ENCODE results near the gene MMRN1.
"Not testable (repeated sequence)": the region's sequence is repeated elsewhere in the genome, so short reads cannot be mapped to it uniquely, and the experiment has no call there.

The MMRN1 gene

GRCh38 chr4:89899152-89899551 lies 4.5 kb downstream of the MMRN1 start:
- Histone ChIP-seq H3K36me3 (replicated peaks; ENCODE audit: insufficient read depth, low read length) (no peaks in the 10 kb centered on the region), H3K9ac (ENCODE audit: low read length) (no peak overlapping the region), H3K27me3 (replicated peaks; ENCODE audit: insufficient read depth, low read length) (no peaks in the 10 kb centered on the region), H3K27ac (ENCODE audit: low read length) (no peak overlapping the region), H3K79me2 (ENCODE audit: low read length) (no peaks in the 10 kb centered on the region), H3K4me3 (ENCODE audit: low read length) (no peak overlapping the region), H3K9me2 (replicated peaks; ENCODE audit: insufficient read depth, low read length) (no peaks in the 10 kb centered on the region), H4K20me1 (ENCODE audit: insufficient read depth, low read length) (no peaks in the 10 kb centered on the region), H3F3A (ENCODE audit: insufficient read depth, low read length) (0 out of 2 replicates have a peak, but pooled peaks cover 3% of the 10 kb centered on the region), H3K9me3 (replicated peaks; ENCODE audit: insufficient read depth, low read length) (no peaks in the 10 kb centered on the region), H2AFZ (ENCODE audit: low read length) (no peak overlapping the region), H3K4me2 (ENCODE audit: low read depth, low read length) (no peak overlapping the region), H3K4me1 (ENCODE audit: low read length) (peaks cover 21% of the 10 kb centered on the region)
- no peak for DNase-seq
- no peak for TF ChIP-seq EZH2phosphoT487 (IDR thresholded peaks at IDR 0.05; ENCODE audit: low read length)
- TF ChIP-seq, protein P1, sequence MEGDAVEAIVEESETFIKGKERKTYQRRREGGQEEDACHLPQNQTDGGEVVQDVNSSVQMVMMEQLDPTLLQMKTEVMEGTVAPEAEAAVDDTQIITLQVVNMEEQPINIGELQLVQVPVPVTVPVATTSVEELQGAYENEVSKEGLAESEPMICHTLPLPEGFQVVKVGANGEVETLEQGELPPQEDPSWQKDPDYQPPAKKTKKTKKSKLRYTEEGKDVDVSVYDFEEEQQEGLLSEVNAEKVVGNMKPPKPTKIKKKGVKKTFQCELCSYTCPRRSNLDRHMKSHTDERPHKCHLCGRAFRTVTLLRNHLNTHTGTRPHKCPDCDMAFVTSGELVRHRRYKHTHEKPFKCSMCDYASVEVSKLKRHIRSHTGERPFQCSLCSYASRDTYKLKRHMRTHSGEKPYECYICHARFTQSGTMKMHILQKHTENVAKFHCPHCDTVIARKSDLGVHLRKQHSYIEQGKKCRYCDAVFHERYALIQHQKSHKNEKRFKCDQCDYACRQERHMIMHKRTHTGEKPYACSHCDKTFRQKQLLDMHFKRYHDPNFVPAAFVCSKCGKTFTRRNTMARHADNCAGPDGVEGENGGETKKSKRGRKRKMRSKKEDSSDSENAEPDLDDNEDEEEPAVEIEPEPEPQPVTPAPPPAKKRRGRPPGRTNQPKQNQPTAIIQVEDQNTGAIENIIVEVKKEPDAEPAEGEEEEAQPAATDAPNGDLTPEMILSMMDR (IDR thresholded peaks at IDR 0.05; ENCODE audit: low read length), result no peak
- no peak for TF ChIP-seq EZH2 (optimal IDR thresholded peaks at IDR 0.05; ENCODE audit: low read depth, low read length)

DNA sequence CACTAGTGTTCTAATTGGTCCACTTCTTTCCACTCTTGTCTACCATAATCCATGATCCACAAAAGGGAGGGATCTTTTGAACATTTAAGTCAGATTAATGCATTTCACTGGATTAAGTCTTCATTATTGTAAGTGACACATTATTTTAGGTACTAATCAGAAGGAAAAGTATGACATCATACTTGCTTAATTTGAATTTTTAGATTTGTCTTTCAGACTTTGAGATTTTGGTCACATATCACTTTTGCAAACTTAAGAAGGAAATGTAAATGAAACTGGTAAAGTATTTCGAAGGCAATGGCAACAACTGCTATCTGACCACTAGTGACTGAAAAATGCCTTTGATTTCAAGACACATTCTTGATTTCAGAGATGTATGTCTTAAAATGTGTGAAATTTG lies 5.2 kb downstream of the MMRN1 start:
- Histone ChIP-seq H3K27ac (ENCODE audit: low read length) (no peak overlapping the region), H3K27me3 (replicated peaks; ENCODE audit: insufficient read depth, low read length) (no peaks in the 10 kb centered on the region), H3K4me1 (ENCODE audit: low read length) (peaks cover 15% of the 10 kb centered on the region), H3K4me2 (ENCODE audit: low read depth, low read length) (no peak overlapping the region), H3F3A (ENCODE audit: insufficient read depth, low read length) (0 out of 2 replicates have a peak, but pooled peaks cover 2% of the 10 kb centered on the region), H3K4me3 (ENCODE audit: low read length) (no peak overlapping the region), H3K79me2 (ENCODE audit: low read length) (no peaks in the 10 kb centered on the region), H4K20me1 (ENCODE audit: insufficient read depth, low read length) (no peaks in the 10 kb centered on the region), H3K9ac (ENCODE audit: low read length) (no peak overlapping the region), H2AFZ (ENCODE audit: low read length) (no peak overlapping the region), H3K9me2 (replicated peaks; ENCODE audit: insufficient read depth, low read length) (no peaks in the 10 kb centered on the region), H3K36me3 (replicated peaks; ENCODE audit: insufficient read depth, low read length) (no peaks in the 10 kb centered on the region), H3K9me3 (replicated peaks; ENCODE audit: insufficient read depth, low read length) (no peaks in the 10 kb centered on the region)
- DNase-seq, result no peak
- TF ChIP-seq EZH2 (optimal IDR thresholded peaks at IDR 0.05; ENCODE audit: low read depth, low read length), result no peak
- TF ChIP-seq, protein P1 (IDR thresholded peaks at IDR 0.05; ENCODE audit: low read length), result no peak
- no peak for TF ChIP-seq EZH2phosphoT487 (IDR thresholded peaks at IDR 0.05; ENCODE audit: low read length)

GRCh38 chr4:89901808-89902431 lies 7.3 kb downstream of the MMRN1 start:
- H3F3A ChIP-seq (ENCODE audit: insufficient read depth, low read length); H3K9ac ChIP-seq (ENCODE audit: low read length); H3K36me3 ChIP-seq (replicated peaks; ENCODE audit: insufficient read depth, low read length); H3K4me3 ChIP-seq (ENCODE audit: low read length); H3K27ac ChIP-seq (ENCODE audit: low read length); H3K27me3 ChIP-seq (replicated peaks; ENCODE audit: insufficient read depth, low read length); H3K4me2 ChIP-seq (ENCODE audit: low read depth, low read length); H3K4me1 ChIP-seq (ENCODE audit: low read length); H4K20me1 ChIP-seq (ENCODE audit: insufficient read depth, low read length); H2AFZ ChIP-seq (ENCODE audit: low read length); H3K9me2 ChIP-seq (replicated peaks; ENCODE audit: insufficient read depth, low read length); H3K79me2 ChIP-seq (ENCODE audit: low read length); H3K9me3 ChIP-seq (replicated peaks; ENCODE audit: insufficient read depth, low read length): not testable (repeated sequence)
- DNase-seq, result peak; percentile 66
- TF ChIP-seq, protein P1 (IDR thresholded peaks at IDR 0.05; ENCODE audit: low read length), result peak; percentile 65

All from MM.1S (cell line).